ENCODE results near the gene HLA-DQA2. TPM values are rescaled to one million over a fixed set of nuclear protein-coding genes. Genes with fewer than 3 reads are reported as not detected.
"Not testable (repeated sequence)": the region's sequence is repeated elsewhere in the genome, so short reads cannot be mapped to it uniquely, and the experiment has no call there.

HLA-DQA2 gene
- total RNA-seq, 2 donors from 2014 or later, result 1.2 TPM; not detected in 1

DNA sequence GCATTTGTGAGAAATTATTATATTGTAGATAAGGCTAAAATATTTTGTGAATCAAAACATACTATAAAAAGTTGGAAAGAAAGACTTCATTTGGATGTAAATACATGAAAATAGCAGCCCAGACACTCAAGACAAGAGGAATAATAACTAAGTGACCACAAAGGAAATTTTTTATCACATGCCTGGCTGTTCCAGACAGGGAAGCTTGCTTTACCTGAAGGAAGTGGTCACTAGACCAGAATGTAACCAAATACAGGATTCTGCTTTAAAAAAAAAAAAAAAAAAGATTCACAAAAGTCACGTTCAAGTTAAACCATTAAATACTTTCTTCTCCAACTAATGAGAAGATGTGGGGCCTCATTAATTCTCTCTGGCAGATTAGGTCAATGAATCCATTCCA, 31.5 kb downstream of the HLA-DQA2 start:
- ATAC-seq, result no peak
- intact Hi-C loops (cut with DNase I, micrococcal nuclease), result no loop called here
- no peak for DNase-seq

DNA sequence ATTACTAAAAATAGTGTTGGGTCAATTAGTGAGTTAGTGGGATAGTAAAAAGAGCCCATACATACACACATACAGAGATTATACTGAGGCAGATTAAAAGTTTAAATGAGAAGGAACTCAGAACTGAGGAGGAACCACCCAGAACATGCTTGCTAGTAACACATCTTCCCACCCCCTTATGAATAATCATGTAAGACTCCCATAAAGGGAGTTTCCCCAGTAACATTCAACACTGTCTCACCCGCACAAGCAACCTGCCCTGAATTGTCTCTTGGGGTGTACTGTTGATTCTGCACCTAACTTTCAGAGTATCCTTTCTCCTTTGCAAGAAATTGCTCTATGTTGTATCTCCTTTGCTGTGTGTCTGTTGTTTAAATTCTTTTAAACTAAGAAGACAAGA, 33.2 kb downstream of the HLA-DQA2 start:
- DNase-seq (no peak), ATAC-seq (peak; percentile 27)
- intact Hi-C loops (cut with DNase I, micrococcal nuclease), result no loop called here

DNA sequence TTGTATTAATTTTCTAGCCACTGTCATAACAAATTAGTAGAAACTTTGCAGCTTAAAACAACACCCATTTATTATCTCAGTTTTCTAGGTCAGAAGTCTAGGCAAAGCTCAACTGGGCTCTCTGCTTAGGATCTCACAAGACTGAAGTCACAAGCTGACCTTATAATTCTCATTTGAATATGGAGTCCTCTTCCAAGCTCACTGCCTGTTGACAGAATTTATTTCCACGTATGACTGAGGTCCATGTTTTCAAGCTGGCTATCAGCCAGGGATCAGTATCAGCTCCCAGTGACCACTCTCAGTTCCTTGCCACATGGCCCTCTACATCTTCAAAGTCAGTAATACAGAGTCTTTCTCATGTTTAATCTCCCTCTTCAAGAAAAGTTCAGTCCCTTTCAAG, 33.9 kb downstream of the HLA-DQA2 start:
- DNase-seq, result no peak
- peak; percentile 44 for ATAC-seq
- intact Hi-C loops (cut with DNase I, micrococcal nuclease), result no loop called here

DNA sequence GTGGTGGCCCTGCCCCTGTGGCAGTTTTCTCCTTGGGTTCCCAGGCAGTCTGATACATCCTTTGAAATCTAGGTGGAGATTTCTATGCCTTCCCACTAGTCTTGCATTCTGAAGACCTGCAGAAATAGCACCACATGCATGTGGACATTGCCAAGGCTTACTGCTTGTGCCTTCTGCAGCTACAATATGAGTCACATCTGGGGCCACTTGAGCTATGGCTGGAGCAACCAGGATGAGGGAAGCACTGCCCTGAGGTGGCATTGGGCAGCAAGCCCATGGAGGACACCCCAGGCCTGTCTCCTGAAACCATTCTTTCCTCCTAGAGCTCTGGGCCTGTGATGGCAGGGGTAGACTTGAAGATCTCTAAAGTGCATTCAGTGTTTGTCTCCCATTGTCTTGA, 37.8 kb downstream of the HLA-DQA2 start:
- DNase-seq, result no peak
- no peak for ATAC-seq
- intact Hi-C loops (cut with DNase I, micrococcal nuclease), result no loop called here

DNA sequence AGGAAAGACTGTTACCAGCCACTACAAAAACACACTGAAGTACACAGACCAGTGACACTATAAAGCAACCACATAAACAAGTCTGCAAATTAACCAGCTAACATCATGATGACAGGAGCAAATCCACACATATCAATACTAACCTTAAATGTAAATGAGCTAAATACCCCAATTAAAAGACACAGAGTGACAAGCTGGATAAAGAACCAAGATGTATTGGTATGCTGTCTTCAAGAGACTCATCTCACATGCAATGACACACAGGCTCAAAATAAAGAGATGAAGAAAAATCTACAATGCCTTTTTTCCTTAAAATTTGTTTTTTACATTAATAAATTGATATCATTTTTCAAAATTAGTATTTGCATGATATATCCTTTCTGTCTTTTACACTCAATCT, 41.7 kb downstream of the HLA-DQA2 start:
- intact Hi-C loops (cut with DNase I, micrococcal nuclease), result loop anchor here in 1 of 2 donors (10.0 kb wide), 1 partner anchor 78 kb away; no protein-coding TSS in a partner anchor
- not testable (repeated sequence) for DNase-seq, ATAC-seq

DNA sequence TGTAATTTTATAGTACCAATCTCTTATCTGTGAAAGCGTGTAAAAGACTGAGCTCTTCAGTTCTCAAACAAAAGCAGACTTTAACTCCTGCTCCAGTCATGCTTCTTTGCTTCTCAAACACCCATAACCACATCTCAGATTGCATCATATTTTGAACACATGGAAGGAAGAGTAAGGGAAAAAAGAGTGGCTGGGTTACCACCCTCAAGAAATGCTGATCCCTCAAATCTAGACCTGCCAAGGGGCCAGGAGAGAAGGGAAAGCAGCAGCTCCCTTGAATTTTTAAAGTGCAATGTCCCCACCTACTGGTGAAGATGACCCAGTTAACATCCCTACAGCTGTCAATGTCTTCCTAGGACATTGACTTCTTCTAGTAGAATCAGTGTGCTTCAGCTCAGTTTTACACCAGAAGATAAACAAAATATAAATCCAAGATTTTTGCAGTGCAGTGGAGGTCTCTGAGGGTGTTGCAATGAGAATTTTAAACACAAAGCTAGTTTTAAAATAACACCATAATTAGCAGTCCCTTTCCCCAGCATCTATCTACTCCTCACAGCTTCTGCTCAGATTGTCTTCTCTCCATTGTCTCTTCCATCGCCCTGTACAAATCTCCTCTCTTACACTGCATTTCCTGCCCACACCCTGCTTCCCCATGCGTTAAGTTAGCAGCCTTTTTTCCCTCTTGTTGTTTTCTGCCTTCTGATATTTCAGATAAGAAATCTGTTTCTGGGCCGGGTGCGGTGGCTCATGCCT, 44.8 kb downstream of the HLA-DQA2 start:
- ATAC-seq, result peak; percentile 93
- intact Hi-C loops (cut with DNase I, micrococcal nuclease), result loop anchor here in 1 of 2 donors (10.0 kb wide), 1 partner anchor 81 kb away; no protein-coding TSS in a partner anchor
- peak in 1 of 2 donors; percentile 20 for DNase-seq

DNA sequence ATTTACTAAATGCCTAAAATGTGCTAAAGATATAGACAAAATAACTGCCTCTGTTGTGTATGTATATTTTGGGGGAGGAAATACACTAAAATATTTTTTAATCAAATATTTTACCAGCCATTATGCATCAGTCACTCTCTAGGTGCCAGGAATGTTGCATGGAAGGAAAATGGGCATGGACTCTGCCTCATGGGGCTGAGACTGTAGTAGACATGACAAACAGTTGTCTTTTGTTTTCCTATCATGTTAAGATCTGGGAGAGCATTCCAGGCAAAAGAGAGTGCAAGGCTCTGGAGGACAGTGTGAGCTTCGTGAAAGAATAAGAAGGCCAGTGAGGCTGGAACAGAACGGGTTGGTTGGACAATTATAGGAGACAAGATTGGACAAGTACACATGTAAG, 49.1 kb downstream of the HLA-DQA2 start:
- intact Hi-C loops (cut with DNase I, micrococcal nuclease), result loop anchor here in 1 of 2 donors (10.0 kb wide), 1 partner anchor 376 kb away; no protein-coding TSS in a partner anchor
- DNase-seq, result no peak
- no peak for ATAC-seq

DNA sequence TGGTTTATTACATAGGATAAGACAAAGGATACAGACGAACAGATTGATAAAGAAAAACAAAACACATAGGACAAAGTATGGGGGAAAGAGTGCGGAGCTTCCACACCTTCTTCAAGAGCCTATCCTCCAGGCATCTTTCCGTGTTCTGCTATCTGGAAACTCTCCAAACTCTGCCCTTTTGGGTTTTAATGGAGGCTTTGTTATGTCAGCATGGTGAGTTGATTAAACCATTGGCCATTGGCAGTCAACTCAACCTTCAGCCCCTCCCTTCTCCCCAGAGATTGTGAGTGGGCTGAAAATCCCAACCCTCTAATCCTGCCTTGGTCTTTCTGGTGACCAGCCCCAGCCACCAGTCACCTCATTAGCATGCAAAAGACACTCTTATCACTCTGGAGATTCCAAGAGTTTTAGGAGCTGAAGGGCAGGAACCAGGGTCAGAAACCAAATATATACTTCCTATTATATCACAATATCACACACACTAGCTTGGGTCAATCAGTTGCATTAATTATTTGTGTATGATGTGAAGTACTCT, 51.8 kb downstream of the HLA-DQA2 start:
- intact Hi-C loops (cut with DNase I, micrococcal nuclease), result loop anchor here in 1 of 2 donors (10.0 kb wide), 1 partner anchor 378 kb away; no protein-coding TSS in a partner anchor
- no peak for ATAC-seq
- DNase-seq, result no peak

DNA sequence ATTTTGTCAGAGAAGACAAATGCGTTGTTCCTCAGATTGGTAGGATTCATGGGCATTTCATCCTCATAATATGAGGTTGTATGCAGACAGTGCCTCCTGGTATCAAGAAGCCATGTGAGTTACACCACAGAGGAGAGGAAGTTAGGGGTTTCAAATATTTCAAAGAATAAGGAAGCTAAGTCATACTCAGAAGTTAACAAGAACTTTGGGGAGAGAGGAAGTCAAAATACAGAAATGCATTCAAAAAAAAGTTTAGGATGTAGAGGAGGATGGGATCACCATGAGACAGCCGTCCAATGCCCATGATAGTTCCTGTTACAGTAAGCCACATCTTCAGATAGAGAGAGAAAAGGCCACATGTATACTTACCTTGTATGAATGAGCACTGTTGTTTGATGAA, 53.3 kb downstream of the HLA-DQA2 start:
- DNase-seq, result no peak
- ATAC-seq, result no peak
- intact Hi-C loops (cut with DNase I, micrococcal nuclease), result loop anchor here in 1 of 2 donors (10.0 kb wide), 1 partner anchor 380 kb away; no protein-coding TSS in a partner anchor

Small RNA genes lying within 50 kb of the gene (microRNA-seq; reads per million reads assigned to microRNA genes)
- 0 reads per million in 2 donors for gene MIR3135B

Other genes starting within 250 kb of the HLA-DQA2 start
- gene HLA-DRB5, start 211.1 kb upstream of the HLA-DQA2 start, total RNA-seq, result 100 to 1,000 TPM in 1 of 2 donors, 10 to 100 TPM in 1; 15.6 to 121 TPM
- gene HLA-DRB1, start 151.5 kb upstream of the HLA-DQA2 start, total RNA-seq, result 100 to 1,000 TPM in 1 of 2 donors, 10 to 100 TPM in 1; 34.7 to 191 TPM
- gene HLA-DQA1, start 104.0 kb upstream of the HLA-DQA2 start, total RNA-seq, result 10 to 100 TPM in 1 of 2 donors, 1 to 10 TPM in 1; 5.1 to 45.0 TPM
- 10 to 100 TPM in 1 of 2 donors, 1 to 10 TPM in 1; 6.6 to 39.3 TPM for gene HLA-DQB1, start 74.7 kb upstream of the HLA-DQA2 start, total RNA-seq
- gene HLA-DQB2, start 22.1 kb downstream of the HLA-DQA2 start, total RNA-seq, result under 1 TPM; 0.58 to 0.95 TPM
- gene HLA-DOB, start 75.6 kb downstream of the HLA-DQA2 start, total RNA-seq, result 1 to 10 TPM in 1 of 2 donors, under 1 TPM in 1; 0.64 to 1.7 TPM
- 100 to 1,000 TPM in 1 of 2 donors, 10 to 100 TPM in 1; 38.9 to 109 TPM for gene TAP2, start 97.3 kb downstream of the HLA-DQA2 start, total RNA-seq
- gene PSMB8, start 102.7 kb downstream of the HLA-DQA2 start, total RNA-seq, result 100 to 1,000 TPM; 110 to 168 TPM
- 100 to 1,000 TPM in 1 of 2 donors, 10 to 100 TPM in 1; 73.5 to 118 TPM for gene TAP1, start 112.3 kb downstream of the HLA-DQA2 start, total RNA-seq
- 10 to 100 TPM; 26.3 to 72.2 TPM for gene PSMB9, start 112.8 kb downstream of the HLA-DQA2 start, total RNA-seq
- gene HLA-DMB, start 199.6 kb downstream of the HLA-DQA2 start, total RNA-seq, result 10 to 100 TPM in 1 of 2 donors, 1 to 10 TPM in 1; 4.0 to 21.3 TPM
- 10 to 100 TPM; 11.8 to 22.1 TPM for gene HLA-DMA, start 211.7 kb downstream of the HLA-DQA2 start, total RNA-seq
- 100 to 1,000 TPM; 128 TPM for gene BRD2, start 227.2 kb downstream of the HLA-DQA2 start, total RNA-seq